CD4-positive, alpha-beta T cell (primary cell): ENCODE measurements around the gene PANK3. TPM values are rescaled to one million over a fixed set of nuclear protein-coding genes. Genes with fewer than 3 reads are reported as not detected.
A peak's percentile ranks its signal among the peaks of the same experiment; 100 is the strongest.

ENCODE experiments used
- ATAC-seq: fragments of 200-7000 bp; cut with Tn5 transposase; one replicate; pipeline ENCODE4 v1.10.0; 2022; ENCODE audit warnings: mild to moderate bottlenecking; ENCODE audit not compliant: poor library complexity
- CTCF ChIA-PET: fragments of 350-600 bp; sonication (Branson Sonifier 250); formaldehyde crosslinking; loops from one replicate; lab custom pipeline; 2021; ENCODE audit warnings: antibody characterized with exemption, inconsistent platforms; lab: Charles Lee
- POLR2A ChIA-PET: fragments of 350-600 bp; sonication (Branson Sonifier 250); formaldehyde crosslinking; loops from one replicate; lab custom pipeline; 2021; ENCODE audit warnings: antibody characterized with exemption, inconsistent platforms; lab: Charles Lee
- DNase-seq, 14 experiments: peaks; one replicate each; pipeline ENCODE4 v3.0.0-alpha.2; 2013 to 2020; ENCODE audit warnings: mixed read lengths in 2 of 14
- H3K27ac ChIP-seq, 2 donors: one replicate each; pipeline versions ENCODE4 v1.5.1 to v1.7.0; 2013; ENCODE audit warnings: low read length in 2 of 2, low read depth in 1 of 2, mild to moderate bottlenecking in 1 of 2
- H3K27me3 ChIP-seq, 2 experiments: 1 replicate in 1 of 2; 2 replicates in 1 of 2; pipeline versions ENCODE4 v1.6.1 to v1.7.0; 2013; ENCODE audit warnings: low read length in 2 of 2, control low read depth in 1 of 2, mild to moderate bottlenecking in 1 of 2, moderate library complexity in 1 of 2; ENCODE audit not compliant: insufficient read depth in 2 of 2, control insufficient read depth in 1 of 2
- H3K36me3 ChIP-seq: one replicate; pipeline ENCODE4 v1.6.1; 2013; ENCODE audit warnings: low read length, control low read depth; ENCODE audit not compliant: insufficient read depth
- H3K4me1 ChIP-seq: one replicate; pipeline ENCODE4 v1.6.1; 2013; ENCODE audit warnings: low read length, control low read depth; ENCODE audit not compliant: insufficient read depth
- H3K4me3 ChIP-seq: one replicate; pipeline ENCODE4 v1.5.1; 2013; ENCODE audit warnings: mild to moderate bottlenecking, low read length, moderate library complexity
- H3K9me3 ChIP-seq, 2 experiments: 1 replicate in 1 of 2; 2 replicates in 1 of 2; pipeline versions ENCODE4 v1.6.1 to v1.7.0; 2013; ENCODE audit warnings: low read length in 2 of 2, mild to moderate bottlenecking in 2 of 2, control low read depth in 1 of 2, moderate library complexity in 1 of 2; ENCODE audit not compliant: control insufficient read depth in 1 of 2, insufficient read depth in 1 of 2
- H3K27ac Mint-ChIP-seq: one replicate; pipeline ENCODE4 v1.8.0; 2020; ENCODE audit warnings: mixed read lengths
- H3K27me3 Mint-ChIP-seq: one replicate; pipeline ENCODE4 v1.8.0; 2021; ENCODE audit warnings: mixed read lengths
- H3K36me3 Mint-ChIP-seq: one replicate; pipeline ENCODE4 v1.8.0; 2021; ENCODE audit warnings: low read depth, mixed read lengths
- H3K4me1 Mint-ChIP-seq: one replicate; pipeline ENCODE4 v1.8.0; 2021; ENCODE audit warnings: low read depth, mixed read lengths
- H3K4me3 Mint-ChIP-seq: one replicate; pipeline ENCODE4 v1.8.0; 2020; ENCODE audit warnings: mild to moderate bottlenecking, mixed read lengths
- H3K9me3 Mint-ChIP-seq: one replicate; pipeline ENCODE4 v1.8.0; 2020; ENCODE audit warnings: mixed read lengths
- CTCF ChIP-seq: fragments of 200-600 bp; IDR thresholded peaks from one replicate; pipeline ENCODE4 v1.8.0; 2022; ENCODE audit warnings: antibody characterized with exemption, mild to moderate bottlenecking
- intact Hi-C, 2 experiments: fragments of 100-400 bp; cut with DNase I in 1 of 2; cut with micrococcal nuclease in 1 of 2; formaldehyde crosslinking; loops; one replicate each; pipeline versions ENCODE4 v1.15.1 to v1.9.0; 2023 to 2025; cut with DNase I, micrococcal nuclease
- total RNA-seq, 174 experiments: library from RNA in 2 of 174; stranded (reverse) in 2 of 174; gene quantifications; one replicate each; pipeline ENCODE4 v1.2.3 and lab custom pipeline; 2021 to 2026

The PANK3 gene
- total RNA-seq, 2 experiments from 2014 or later = 34.2 to 34.7 TPM

DNA sequence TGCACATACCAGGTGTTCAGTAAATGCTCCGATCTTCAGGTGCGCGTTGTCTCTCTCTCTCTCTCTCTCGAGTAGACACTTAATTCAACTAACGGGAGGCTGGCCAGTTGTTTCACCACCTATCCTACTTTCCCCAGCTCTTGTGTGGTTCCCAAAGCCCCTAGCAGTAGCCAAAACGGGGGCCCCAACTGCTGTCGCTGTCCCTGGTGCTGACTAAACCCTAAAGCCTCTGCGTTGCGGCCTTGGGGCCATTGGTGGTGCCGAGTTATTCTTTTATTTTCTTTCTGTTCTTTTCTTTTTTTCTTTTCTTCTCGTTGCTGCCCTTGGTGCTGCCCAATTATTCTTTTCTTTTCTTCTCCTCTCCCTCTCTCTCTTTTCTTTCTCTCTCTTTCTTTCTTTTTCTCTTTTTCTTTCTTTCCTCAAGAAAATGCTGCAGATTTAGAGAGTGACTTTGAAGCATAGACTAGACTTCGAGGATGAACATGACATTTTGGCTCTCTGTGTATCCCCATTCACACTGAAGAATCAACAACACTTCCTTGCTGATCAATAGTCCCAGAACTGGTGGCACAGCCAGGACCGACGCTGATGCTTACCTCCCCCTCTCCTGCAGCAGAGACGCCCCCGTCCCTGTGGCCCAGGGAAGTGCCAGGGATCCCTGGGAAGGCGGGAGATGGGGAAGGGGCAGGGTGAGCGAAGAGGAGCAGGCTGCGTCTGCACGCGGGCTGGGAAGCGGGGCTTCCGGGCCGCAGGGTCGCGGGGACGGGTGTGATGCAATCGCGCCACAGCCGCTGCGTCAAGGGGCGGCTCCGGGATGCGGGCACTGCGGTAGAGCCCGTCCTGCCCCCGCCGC is 50.4 kb downstream of the PANK3 start, which contains the start of gene FBLL1:
FBLL1 (plus strand) TSS at position 785 of the 853 bp plus-strand sequence. CDS start 200 bp downstream, outside the sequence.
- Mint-ChIP-seq H3K4me1 (peaks cover 9% of the 10 kb centered on the region), H3K36me3 (no peaks in the 10 kb centered on the region), H3K27me3 (peaks cover 53% of the 10 kb centered on the region), H3K9me3 (no peaks in the 10 kb centered on the region), H3K4me3 (peak within 1 kb of the TSS; percentile 62), H3K27ac (no peak within 1 kb of the TSS)
- POLR2A ChIA-PET = interaction anchor here (0.7 kb wide), 1 partner anchor 39 kb away, joined by 3 read pairs; no protein-coding TSS in a partner anchor
- Histone ChIP-seq H3K9me3 (peaks cover 0 to 11% of the 10 kb centered on the region in 2 experiments), H3K36me3 (no peaks in the 10 kb centered on the region), H3K4me3 (peak within 1 kb of the TSS; percentile 20), H3K27me3 (peaks cover 39% of the 10 kb centered on the region in 2 experiments), H3K27ac (no peak within 1 kb of the TSS), H3K4me1 (peaks cover 11% of the 10 kb centered on the region)
- CTCF ChIA-PET = no interaction called here
- intact Hi-C loops = no loop called here
- DNase-seq (peak in 5 of 14 experiments; percentile 2 to 38 (median 15)), ATAC-seq (no peak)
- TF ChIP-seq CTCF = no peak

DNA sequence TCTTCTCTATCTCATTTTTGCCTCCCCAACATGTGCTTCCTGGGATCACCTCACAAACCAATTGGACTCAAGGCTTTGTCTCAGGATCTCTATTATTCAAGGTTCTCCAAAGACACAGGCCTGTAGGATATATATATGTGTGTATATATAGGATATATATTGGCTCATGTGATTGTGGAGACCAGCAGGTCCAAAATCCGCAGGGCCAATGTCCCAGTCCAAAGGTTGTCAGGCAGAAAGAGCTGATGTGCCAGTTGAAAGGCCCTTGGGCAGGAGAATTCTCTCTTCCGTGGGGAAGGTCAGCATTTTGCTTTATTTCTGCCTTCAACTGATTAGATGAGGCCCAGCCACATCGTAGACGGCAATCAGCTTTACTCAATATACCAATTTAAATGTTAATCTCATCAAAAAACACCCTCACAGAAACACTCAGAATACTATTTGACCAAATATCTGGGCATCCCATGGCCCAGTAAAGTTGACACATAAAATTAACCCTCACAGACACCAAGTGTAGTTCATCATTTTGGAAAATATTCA is 51.3 kb downstream of the PANK3 start:
- POLR2A ChIA-PET = interaction anchor here (0.7 kb wide), 1 partner anchor 40 kb away, joined by 3 read pairs; no protein-coding TSS in a partner anchor
- Histone ChIP-seq H3K4me1 (peaks cover 11% of the 10 kb centered on the region), H3K27me3 (peaks cover 34 to 39% of the 10 kb centered on the region in 2 experiments), H3K4me3 (no peak overlapping the region), H3K36me3 (no peaks in the 10 kb centered on the region), H3K9me3 (peaks cover 0 to 11% of the 10 kb centered on the region in 2 experiments), H3K27ac (no peak overlapping the region)
- Mint-ChIP-seq H3K36me3 (peaks cover 4% of the 10 kb centered on the region), H3K9me3 (no peaks in the 10 kb centered on the region), H3K27ac (no peak overlapping the region), H3K4me1 (peaks cover 9% of the 10 kb centered on the region), H3K27me3 (peaks cover 44% of the 10 kb centered on the region), H3K4me3 (peak overlapping the region; percentile 66)
- CTCF ChIA-PET = no interaction called here
- intact Hi-C loops = no loop called here
- no peak for ATAC-seq
- DNase-seq = no peak
- TF ChIP-seq CTCF = no peak

DNA sequence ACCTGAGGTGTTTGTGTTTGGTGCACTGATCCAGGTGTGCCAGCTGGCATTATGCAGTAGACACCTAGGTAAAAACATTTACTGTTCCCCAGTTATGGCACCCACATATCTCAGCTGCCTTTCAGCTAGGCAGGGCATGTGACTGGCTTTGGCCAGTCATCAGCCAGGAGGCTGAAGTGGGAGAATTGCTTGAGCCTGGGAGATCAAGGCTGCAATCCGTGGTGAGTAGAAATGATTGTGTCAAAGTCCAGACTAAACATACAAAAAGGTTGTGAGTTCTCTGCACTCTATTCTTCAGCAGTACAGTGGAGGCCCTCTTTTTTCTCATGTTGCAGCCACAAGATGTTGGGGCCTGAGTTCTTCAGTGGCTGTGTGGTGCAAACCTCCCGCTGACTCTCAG is 53.3 kb downstream of the PANK3 start:
- H3K4me1 Mint-ChIP-seq = peaks cover 9% of the 10 kb centered on the region
- Histone ChIP-seq H3K4me3 (no peak overlapping the region), H3K27me3 (peaks cover 19 to 22% of the 10 kb centered on the region in 2 experiments), H3K9me3 (peaks cover 0 to 11% of the 10 kb centered on the region in 2 experiments), H3K36me3 (no peaks in the 10 kb centered on the region), H3K4me1 (peaks cover 11% of the 10 kb centered on the region), H3K27ac (no peak overlapping the region)
- H3K36me3 Mint-ChIP-seq = peaks cover 9% of the 10 kb centered on the region
- H3K27ac Mint-ChIP-seq = no peak overlapping the region
- ChIA-PET CTCF (interaction anchor here (0.6 kb wide), 1 partner anchor 9 kb away, joined by 3 read pairs; no protein-coding TSS in a partner anchor), POLR2A (no interaction called here)
- no peak overlapping the region for H3K4me3 Mint-ChIP-seq
- ATAC-seq (no peak), DNase-seq (no peak)
- intact Hi-C loops = no loop called here
- TF ChIP-seq CTCF = no peak
- H3K9me3 Mint-ChIP-seq = no peaks in the 10 kb centered on the region
- H3K27me3 Mint-ChIP-seq = peaks cover 28% of the 10 kb centered on the region
